ENCODE measurements around the gene TLE2. TPM values are rescaled to one million over a fixed set of nuclear protein-coding genes. Genes with fewer than 3 reads are reported as not detected.
"Not testable (repeated sequence)": the region's sequence is repeated elsewhere in the genome, so short reads cannot be mapped to it uniquely, and the experiment has no call there.

The TLE2 gene
- total and polyA plus RNA-seq, 2 donors (not counting 3 experiments of a cell fraction or from before 2014, with no cell fraction given), result 32.0 to 38.8 TPM

GRCh38 chr19:2964874-2965273 lies 64.2 kb downstream of the TLE2 start:
- H3K9me1 ChIP-seq (replicated peaks; ENCODE audit: control insufficient read depth, extremely low read depth, insufficient read depth, low read length), result no peaks in the 10 kb centered on the region
- TF ChIP-seq POLR2A (IDR thresholded peaks at IDR 0.05; ENCODE audit: low read depth, low read length) (no peak), EZH2 (IDR thresholded peaks at IDR 0.05; ENCODE audit: borderline replicate concordance, low read depth, low read length, severe bottlenecking) (no peak), MAX (IDR thresholded peaks at IDR 0.05; ENCODE audit: insufficient read depth, insufficient read length) (no peak), MYC (IDR thresholded peaks at IDR 0.05; ENCODE audit: low read depth, low read length) (no peak), JUN (IDR thresholded peaks at IDR 0.05; ENCODE audit: borderline replicate concordance, insufficient read depth, insufficient read length, low read depth) (no peak), FOS (IDR thresholded peaks at IDR 0.05; ENCODE audit: borderline replicate concordance, insufficient read depth, low read length) (no peak), POLR2AphosphoS5 (IDR thresholded peaks at IDR 0.05; ENCODE audit: insufficient read depth, low read depth, low read length) (no peak), CTCF (IDR thresholded peaks at IDR 0.05; ENCODE audit: extremely low read depth in 1 of 2, insufficient read depth in 1 of 2, low read depth in 1 of 2, low read length in 2 of 2) (no peak), GATA2 (IDR thresholded peaks at IDR 0.05; ENCODE audit: insufficient read depth, insufficient read length, low read depth, low read length) (no peak)
- POLR2A ChIA-PET, result no interaction called here
- no peak overlapping the region for H3K4me2 ChIP-seq (ENCODE audit: insufficient read depth, low read length)
- no peak overlapping the region for H3K4me3 ChIP-seq (replicated peaks in 1 of 3; ENCODE audit: insufficient read depth in 1 of 3, low read depth in 1 of 3, low read length in 3 of 3)
- no peak overlapping the region for H2AFZ ChIP-seq (ENCODE audit: low read depth, low read length)
- FAIRE-seq (no peak), DNase-seq (ENCODE audit: low read depth, low spot score) (no peak)
- no peak overlapping the region for H3K27ac ChIP-seq (ENCODE audit: insufficient read depth, low read depth, low read length)
- BruUV-seq (replicated peaks), result no TSS peak
- H3K79me2 ChIP-seq (ENCODE audit: control insufficient read depth, insufficient read depth, low read length), result no peaks in the 10 kb centered on the region
- H3K36me3 ChIP-seq (ENCODE audit: control insufficient read depth in 2 of 2, extremely low read depth in 1 of 2, insufficient read depth in 2 of 2, low read length in 2 of 2), result no peaks in the 10 kb centered on the region
- H3K4me1 ChIP-seq (ENCODE audit: control insufficient read depth, extremely low read depth, insufficient read depth, low read length), result peaks cover 7% of the 10 kb centered on the region
- dilution Hi-C loops (cut with MboI; ENCODE audit: extremely low pct_ligation_motif_present, low sequenced_read_pairs), result no loop called here
- no peaks in the 10 kb centered on the region for H3K27me3 ChIP-seq (ENCODE audit: control insufficient read depth in 2 of 2, insufficient read depth in 2 of 2, low read length in 2 of 2)
- intact Hi-C loops (cut with micrococcal nuclease), result no loop called here
- H3K9me3 ChIP-seq (replicated peaks; ENCODE audit: control insufficient read depth, insufficient read depth, low read length), result no peaks in the 10 kb centered on the region
- CTCF ChIA-PET, result interaction anchor here (1.1 to 11.0 kb wide), 5 partner anchors 14 to 165 kb away, joined by 3 to 200 read pairs (median 9); no protein-coding TSS in a partner anchor
- H4K20me1 ChIP-seq (replicated peaks; ENCODE audit: control insufficient read depth, extremely low read depth, insufficient read depth, low read length), result no peaks in the 10 kb centered on the region
- no peak overlapping the region for H3K9ac ChIP-seq (replicated peaks; ENCODE audit: extremely low read depth, insufficient read depth, low read length)

- CTCF ChIA-PET, result interaction anchor here (1.4 to 11.0 kb wide), 7 partner anchors 12 to 247 kb away, joined by 5 to 200 read pairs (median 9); no protein-coding TSS in a partner anchor
- H3K9me3 ChIP-seq (replicated peaks; ENCODE audit: control insufficient read depth, insufficient read depth, low read length); H2AFZ ChIP-seq (ENCODE audit: low read depth, low read length); H3K9ac ChIP-seq (replicated peaks; ENCODE audit: extremely low read depth, insufficient read depth, low read length); FAIRE-seq; BruUV-seq (replicated peaks); H3K27ac ChIP-seq (ENCODE audit: insufficient read depth, low read depth, low read length); H3K9me1 ChIP-seq (replicated peaks; ENCODE audit: control insufficient read depth, extremely low read depth, insufficient read depth, low read length); H3K4me1 ChIP-seq (ENCODE audit: control insufficient read depth, extremely low read depth, insufficient read depth, low read length); H4K20me1 ChIP-seq (replicated peaks; ENCODE audit: control insufficient read depth, extremely low read depth, insufficient read depth, low read length); H3K79me2 ChIP-seq (ENCODE audit: control insufficient read depth, insufficient read depth, low read length); H3K4me2 ChIP-seq (ENCODE audit: insufficient read depth, low read length); H3K36me3 ChIP-seq (ENCODE audit: control insufficient read depth in 2 of 2, extremely low read depth in 1 of 2, insufficient read depth in 2 of 2, low read length in 2 of 2); H3K27me3 ChIP-seq (ENCODE audit: control insufficient read depth in 2 of 2, insufficient read depth in 2 of 2, low read length in 2 of 2); H3K4me3 ChIP-seq (replicated peaks in 1 of 3; ENCODE audit: insufficient read depth in 1 of 3, low read depth in 1 of 3, low read length in 3 of 3); dilution Hi-C loops (cut with MboI; ENCODE audit: extremely low pct_ligation_motif_present, low sequenced_read_pairs); POLR2A ChIA-PET; DNase-seq (ENCODE audit: low read depth, low spot score); intact Hi-C loops (cut with micrococcal nuclease): not testable (repeated sequence)
Measured at GRCh38 chr19:2963631-2964030, 65.4 kb downstream of the TLE2 start.

Measured in endothelial cell of umbilical vein (primary cell).